HCT116 (cell line): ENCODE measurements around the gene SMIM41. TPM values are rescaled to one million over a fixed set of nuclear protein-coding genes. Genes with fewer than 3 reads are reported as not detected.

Experiments
- ATAC-seq: fragments of 200-7000 bp; cut with Tn5 transposase; 2 replicates; pipeline ENCODE4 v1.9.1; 2020; ENCODE audit warnings: mild to moderate bottlenecking, moderate library complexity
- BruUV-seq: library from RNA; stranded (reverse); fragments of 400-500 nt; replicated peaks from 2 replicates; lab custom pipeline; 2021; lab: Mats Ljungman, UMichigan
- CTCF ChIA-PET: fragments of 300-600 bp; sonication (Branson Sonifier 250); formaldehyde crosslinking; loops from one replicate; lab custom pipeline; 2021; ENCODE audit warnings: antibody characterized with exemption; lab: Charles Lee
- POLR2A ChIA-PET: fragments of 300-600, 350-600 bp; sonication (Branson Sonifier 250); formaldehyde crosslinking; loops from one replicate; lab custom pipeline; 2021; ENCODE audit warnings: antibody characterized with exemption; lab: Charles Lee
- RAD21 ChIA-PET, 2 experiments: fragments of 300-600 bp; sonication (Branson Sonifier 250); formaldehyde crosslinking; loops; one replicate each; lab custom pipeline; 2023; ENCODE audit warnings: low total read pairs in 2 of 2; ENCODE audit not compliant: uncharacterized antibody in 2 of 2, unreplicated experiment in 2 of 2, low non-redundant PET in 1 of 2; lab: Charles Lee
- DNase-seq: peaks from one replicate; pipeline ENCODE4 v3.0.0-alpha.2; 2010; ENCODE audit warnings: low read depth, low spot score
- H2AFZ ChIP-seq: fragments of 200-600 bp; shearing (Covaris generic), sonication (generic); 2 replicates; pipeline ENCODE4 v1.6.1; 2017; ENCODE audit warnings: low read depth, mixed run types, mixed read lengths, antibody characterized with exemption, low read length; ENCODE audit not compliant: poor library complexity, severe bottlenecking
- H3K27ac ChIP-seq: 2 replicates; pipeline ENCODE4 v1.5.1; 2012; ENCODE audit warnings: low read depth, low read length
- H3K27me3 ChIP-seq: fragments of 200-600 bp; sonication (generic); 2 replicates; pipeline ENCODE4 v1.6.1; 2016; ENCODE audit warnings: mixed run types, low read length, mixed read lengths; ENCODE audit not compliant: insufficient read depth
- H3K36me3 ChIP-seq, 2 experiments: fragments of 200-500 bp in 1 of 2; fragments of 200-600 bp in 1 of 2; sonication (Bioruptor generic) in 1 of 2; sonication (generic) in 1 of 2; 2 replicates each; pipeline versions ENCODE4 v1.5.1 to v1.6.1; 2014 to 2016; ENCODE audit warnings: low read length in 2 of 2, inconsistent platforms in 1 of 2, mixed read lengths in 1 of 2, mixed run types in 1 of 2; ENCODE audit not compliant: insufficient read depth in 2 of 2, control insufficient read depth in 1 of 2
- H3K4me1 ChIP-seq, 2 experiments: fragments of 200-600 bp in 1 of 2; sonication (generic) in 1 of 2; 2 replicates each; pipeline versions ENCODE4 v1.5.1 to v1.6.1; 2012 to 2017; ENCODE audit warnings: low read length in 2 of 2, inconsistent platforms in 1 of 2, mild to moderate bottlenecking in 1 of 2, mixed read lengths in 1 of 2, mixed run types in 1 of 2, moderate library complexity in 1 of 2; ENCODE audit not compliant: insufficient read depth in 2 of 2, control insufficient read depth in 1 of 2
- H3K4me2 ChIP-seq: fragments of 200-600 bp; sonication (generic); 2 replicates; pipeline ENCODE4 v1.6.1; 2017; ENCODE audit warnings: mixed run types, low read length, mixed read lengths
- H3K4me3 ChIP-seq, 2 experiments: fragments of 200-600 bp in 1 of 2; sonication (generic) in 1 of 2; replicated peaks in 1 of 2; 2 replicates each; pipeline ENCODE4 v1.5.1; 2011 to 2016; ENCODE audit warnings: low read length in 2 of 2, control low read depth in 1 of 2, low read depth in 1 of 2, mild to moderate bottlenecking in 1 of 2, mixed read lengths in 1 of 2, mixed run types in 1 of 2
- H3K79me2 ChIP-seq: fragments of 200-600 bp; sonication (generic); 2 replicates; pipeline ENCODE4 v1.6.1; 2017; ENCODE audit warnings: mild to moderate bottlenecking, mixed run types, low read length, moderate library complexity, mixed read lengths; ENCODE audit not compliant: insufficient read depth
- H3K9ac ChIP-seq: fragments of 200-600 bp; sonication (generic); 2 replicates; pipeline ENCODE4 v1.6.1; 2016; ENCODE audit warnings: low read length, mixed read lengths
- H3K9me2 ChIP-seq: fragments of 200-600 bp; sonication (generic), shearing (Covaris generic); 2 replicates; pipeline ENCODE4 v1.6.1; 2017; ENCODE audit warnings: mixed run types, mild to moderate bottlenecking, moderate library complexity; ENCODE audit not compliant: insufficient read depth
- H3K9me3 ChIP-seq, 2 experiments: fragments of 200-500 bp in 1 of 2; fragments of 200-600 bp in 1 of 2; sonication (Bioruptor generic) in 1 of 2; sonication (generic) in 1 of 2; 2 replicates each; pipeline ENCODE4 v1.6.1; 2014 to 2017; ENCODE audit warnings: low read length in 2 of 2, mixed read lengths in 2 of 2, inconsistent platforms in 1 of 2, low read depth in 1 of 2, mild to moderate bottlenecking in 1 of 2, mixed run types in 1 of 2, moderate library complexity in 1 of 2; ENCODE audit not compliant: control insufficient read depth in 1 of 2, insufficient read depth in 1 of 2
- H4K20me1 ChIP-seq: fragments of 200-600 bp; sonication (generic), shearing (Covaris generic); 2 replicates; pipeline ENCODE4 v1.6.1; 2017; ENCODE audit warnings: mixed run types, mild to moderate bottlenecking, moderate library complexity; ENCODE audit not compliant: insufficient read depth
- ATF3 ChIP-seq: IDR thresholded peaks from 2 replicates; pipeline ENCODE4 v1.6.1; 2012
- CBX3 ChIP-seq: IDR thresholded peaks from 2 replicates; pipeline ENCODE4 v1.6.1; 2012; ENCODE audit warnings: low read depth
- CEBPB ChIP-seq: IDR thresholded peaks from 2 replicates; pipeline ENCODE4 v1.6.1; 2012; ENCODE audit warnings: low read depth
- EGR1 ChIP-seq: IDR thresholded peaks from 2 replicates; pipeline ENCODE4 v1.6.1; 2012; ENCODE audit warnings: low read depth
- ELF1 ChIP-seq: IDR thresholded peaks from 2 replicates; pipeline ENCODE4 v1.6.1; 2012; ENCODE audit warnings: low read depth, borderline replicate concordance
- EZH2 ChIP-seq: fragments of 200-600 bp; sonication (generic); IDR thresholded peaks from 2 replicates; pipeline ENCODE4 v1.6.1; 2017; ENCODE audit warnings: antibody characterized with exemption, mixed run types
- EZH2phosphoT487 ChIP-seq: fragments of 200-600 bp; IDR thresholded peaks from 2 replicates; pipeline ENCODE4 v1.6.1; 2018; ENCODE audit warnings: antibody characterized with exemption, borderline replicate concordance
- FOSL1 ChIP-seq: IDR thresholded peaks from 2 replicates; pipeline ENCODE4 v1.6.1; 2012; ENCODE audit warnings: low read depth
- JUND ChIP-seq: IDR thresholded peaks from 2 replicates; pipeline ENCODE4 v1.6.1; 2012
- POLR2A ChIP-seq: IDR thresholded peaks from 2 replicates; pipeline ENCODE4 v1.7.0; 2011; ENCODE audit warnings: borderline replicate concordance; ENCODE audit not compliant: insufficient read depth, insufficient read length; ENCODE audit errors: extremely low read depth
- POLR2AphosphoS5 ChIP-seq: IDR thresholded peaks from 2 replicates; pipeline ENCODE4 v1.6.1; 2011; ENCODE audit warnings: mild to moderate bottlenecking, low read depth, low read length, moderate library complexity
- RAD21 ChIP-seq: IDR thresholded peaks from 2 replicates; pipeline ENCODE4 v1.6.1; 2012; ENCODE audit warnings: low read depth, mild to moderate bottlenecking
- REST ChIP-seq: IDR thresholded peaks from 2 replicates; pipeline ENCODE4 v1.6.1; 2012; ENCODE audit warnings: low read depth
- SIN3A ChIP-seq: IDR thresholded peaks from 2 replicates; pipeline ENCODE4 v1.6.1; 2012; ENCODE audit warnings: low read depth
- SP1 ChIP-seq: IDR thresholded peaks from 2 replicates; pipeline ENCODE4 v1.6.1; 2012; ENCODE audit warnings: low read depth
- SRF ChIP-seq: IDR thresholded peaks from 2 replicates; pipeline ENCODE4 v1.6.1; 2012; ENCODE audit warnings: low read depth
- TCF7L2 ChIP-seq: IDR thresholded peaks from 2 replicates; pipeline ENCODE4 v1.7.0; 2011; ENCODE audit warnings: borderline replicate concordance, inconsistent platforms; ENCODE audit not compliant: insufficient read depth, insufficient read length; ENCODE audit errors: extremely low read depth
- YY1 ChIP-seq: IDR thresholded peaks from 2 replicates; pipeline ENCODE4 v1.6.1; 2011; ENCODE audit warnings: low read length, low read depth, moderate library complexity, mild to moderate bottlenecking; ENCODE audit not compliant: insufficient replicate concordance; ENCODE audit errors: extremely low read depth
- ZBTB33 ChIP-seq: IDR thresholded peaks from 2 replicates; pipeline ENCODE4 v1.6.1; 2011; ENCODE audit warnings: mild to moderate bottlenecking, low read length, moderate library complexity; ENCODE audit not compliant: insufficient replicate concordance; ENCODE audit errors: extremely low read depth
- ZFX ChIP-seq: fragments of 450-650 bp; IDR thresholded peaks from 2 replicates; pipeline ENCODE4 v1.6.1; 2017
- ZNF274 ChIP-seq: fragments of 200-500 bp; sonication (Bioruptor generic); IDR thresholded peaks from 2 replicates; pipeline ENCODE4 v1.6.1; 2014; ENCODE audit warnings: mild to moderate bottlenecking, low read depth, low read length, inconsistent platforms
- intact Hi-C: fragments of 100-400 bp; cut with micrococcal nuclease; formaldehyde crosslinking; loops from 2 replicates; pipeline ENCODE4 v1.10.0; 2022
- total RNA-seq: library from RNA; stranded (reverse); gene quantifications from one replicate; pipeline ENCODE4 v1.2.1, GENCODE V29; 2021; ENCODE audit not compliant: unreplicated experiment

Gene SMIM41
- total RNA-seq, 1 experiment from 2014 or later = not detected

- TF ChIP-seq YY1 (no peak), SRF (no peak), ATF3 (no peak), JUND (no peak), EZH2 (no peak), CBX3 (no peak), SIN3A (no peak)
- TF ChIP-seq, all 23 proteins: peak for 0
Observed at GRCh38 chr12:52035190-52035589, 44.3 kb upstream of the SMIM41 start (continued).

- no peak for ATAC-seq
- peaks cover 26% of the 10 kb centered on the region for H3K79me2 ChIP-seq
- CTCF ChIA-PET = interaction anchor here (1.1 to 5.2 kb wide), 2 partner anchors 11 to 84 kb away, joined by 4 to 29 read pairs; no protein-coding TSS in a partner anchor
- peak overlapping the region; percentile 83 for H3K4me2 ChIP-seq
- H3K9me2 ChIP-seq = no peaks in the 10 kb centered on the region
- H3K9ac ChIP-seq = peak overlapping the region; percentile 63
- no peaks in the 10 kb centered on the region for H3K9me3 ChIP-seq
- BruUV-seq = no TSS peak
- POLR2A ChIA-PET = interaction anchor here (2.2 to 2.4 kb wide), 2 partner anchors 10 to 15 kb away, joined by 6 to 11 read pairs; partner anchors contain the start of gene NR4A1
- no peak for TF ChIP-seq SP1
- no peak for TF ChIP-seq SRF
- TF ChIP-seq REST = no peak
- no peak for TF ChIP-seq ATF3
- TF ChIP-seq CEBPB = no peak
- TF ChIP-seq POLR2AphosphoS5 = no peak
- no peak for TF ChIP-seq EGR1
- no peak for TF ChIP-seq ZBTB33
- no peak for TF ChIP-seq EZH2phosphoT487
- TF ChIP-seq YY1 = no peak
- no peak for TF ChIP-seq POLR2A
- no peak for TF ChIP-seq ELF1
- no peak for TF ChIP-seq TCF7L2
- TF ChIP-seq RAD21 = no peak
- TF ChIP-seq ZNF274 = no peak
- no peak for TF ChIP-seq ZFX
- TF ChIP-seq FOSL1 = no peak
- H3K4me3 ChIP-seq = no peak overlapping the region
- H3K36me3 ChIP-seq = no peaks in the 10 kb centered on the region
- H3K27me3 ChIP-seq = no peaks in the 10 kb centered on the region
- intact Hi-C loops = no loop called here
- no peak overlapping the region for H3K27ac ChIP-seq
- DNase-seq = no peak
- RAD21 ChIA-PET = no interaction called here
- H2AFZ ChIP-seq = no peak overlapping the region
- H3K4me1 ChIP-seq = peaks cover 16 to 43% of the 10 kb centered on the region in 2 experiments
- no peaks in the 10 kb centered on the region for H4K20me1 ChIP-seq
Observed at GRCh38 chr12:52035926-52036325, 43.6 kb upstream of the SMIM41 start.
